HCT116 (cell line): ENCODE data around the gene DAZAP1.

Experiments
- EZH2phosphoT487 ChIP-seq: fragments of 200-600 bp; IDR thresholded peaks from 2 replicates; pipeline ENCODE4 v1.6.1; 2018; ENCODE audit warnings: antibody characterized with exemption, borderline replicate concordance
- POLR2AphosphoS5 ChIP-seq: IDR thresholded peaks from 2 replicates; pipeline ENCODE4 v1.6.1; 2011; ENCODE audit warnings: mild to moderate bottlenecking, low read depth, low read length, moderate library complexity
- ZBTB33 ChIP-seq: IDR thresholded peaks from 2 replicates; pipeline ENCODE4 v1.6.1; 2011; ENCODE audit warnings: mild to moderate bottlenecking, low read length, moderate library complexity; ENCODE audit not compliant: insufficient replicate concordance; ENCODE audit errors: extremely low read depth

GRCh38 chr19:1468274-1468820, 61.0 kb downstream of the DAZAP1 start:
- no peak for TF ChIP-seq POLR2AphosphoS5
- no peak for TF ChIP-seq EZH2phosphoT487
- no peak for TF ChIP-seq ZBTB33
